Adrenal gland (tissue), 5 donors: Measurements from ENCODE around the gene DCTN2.

Experiments used
- CTCF ChIP-seq, 6 experiments: fragments of 450-650 bp in 4 of 6; fragments of 200-600 bp in 2 of 6; sonication (generic) in 1 of 6; IDR thresholded peaks; 1 replicate in 5 of 6; 2 replicates in 1 of 6; pipeline versions ENCODE4 v1.5.1 to v1.8.0; 2016 to 2021; ENCODE audit warnings: antibody characterized with exemption in 6 of 6, mild to moderate bottlenecking in 2 of 6, moderate library complexity in 1 of 6
- POLR2A ChIP-seq, 2 donors: fragments of 450-650 bp; IDR thresholded peaks; one replicate each; pipeline ENCODE4 v1.6.1; 2017; ENCODE audit warnings: antibody characterized with exemption in 2 of 2, mild to moderate bottlenecking in 2 of 2, moderate library complexity in 1 of 2
- donor health status: DM: no; HTN: no; CAD: no.

DNA sequence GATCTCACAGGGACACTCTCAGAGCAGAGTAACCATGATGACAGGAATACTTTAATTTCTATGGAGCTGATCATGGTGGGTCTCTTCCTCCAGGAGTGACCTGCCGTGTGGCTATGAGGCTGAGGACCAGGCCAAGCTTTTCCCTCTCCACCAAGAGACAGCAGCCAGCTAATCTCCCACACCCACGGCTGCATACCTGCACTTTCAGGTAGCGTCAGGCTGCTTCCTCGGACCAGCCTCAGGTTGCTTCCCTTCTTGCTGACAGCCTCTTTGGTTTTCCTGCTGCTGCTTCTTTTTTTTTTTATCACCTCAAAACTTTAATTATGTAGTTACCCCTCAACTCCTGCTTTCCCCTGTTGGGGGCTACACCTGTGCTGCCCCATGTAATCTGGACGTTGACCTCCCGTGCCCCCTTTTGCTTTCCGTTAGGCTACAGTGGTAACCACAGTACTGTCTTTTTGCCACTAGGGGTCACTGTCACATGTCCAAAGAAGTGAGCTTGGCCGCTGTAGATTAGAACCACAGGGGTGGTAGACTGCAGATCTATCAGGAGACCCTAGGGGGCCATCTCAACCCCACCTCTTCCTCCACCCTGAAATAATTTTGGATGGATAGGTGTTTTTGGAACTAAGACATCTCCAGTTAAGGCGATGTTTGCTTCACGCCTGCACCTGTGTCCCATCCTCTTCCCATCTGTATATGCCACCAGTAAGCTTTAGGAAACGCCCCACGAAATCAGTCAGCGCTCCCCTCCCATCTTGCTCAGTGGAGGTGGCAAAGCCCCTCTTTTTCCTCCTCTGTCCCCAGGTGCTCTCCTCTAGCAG lies 36.2 kb upstream of the DCTN2 start:
- TF ChIP-seq POLR2A (IDR thresholded peaks at IDR 0.05), result no peak
- peak; percentile 87 to 96 (median 94) for TF ChIP-seq CTCF (IDR thresholded peaks at IDR 0.05)
